Measurements from ENCODE around the gene FBLIM1. TPM values are rescaled to one million over a fixed set of nuclear protein-coding genes. Genes with fewer than 3 reads are reported as not detected.
A peak's percentile ranks its signal among the peaks of the same experiment; 100 is the strongest.

Gene FBLIM1
- total RNA-seq, 1 donor from 2014 or later = 101 TPM

DNA sequence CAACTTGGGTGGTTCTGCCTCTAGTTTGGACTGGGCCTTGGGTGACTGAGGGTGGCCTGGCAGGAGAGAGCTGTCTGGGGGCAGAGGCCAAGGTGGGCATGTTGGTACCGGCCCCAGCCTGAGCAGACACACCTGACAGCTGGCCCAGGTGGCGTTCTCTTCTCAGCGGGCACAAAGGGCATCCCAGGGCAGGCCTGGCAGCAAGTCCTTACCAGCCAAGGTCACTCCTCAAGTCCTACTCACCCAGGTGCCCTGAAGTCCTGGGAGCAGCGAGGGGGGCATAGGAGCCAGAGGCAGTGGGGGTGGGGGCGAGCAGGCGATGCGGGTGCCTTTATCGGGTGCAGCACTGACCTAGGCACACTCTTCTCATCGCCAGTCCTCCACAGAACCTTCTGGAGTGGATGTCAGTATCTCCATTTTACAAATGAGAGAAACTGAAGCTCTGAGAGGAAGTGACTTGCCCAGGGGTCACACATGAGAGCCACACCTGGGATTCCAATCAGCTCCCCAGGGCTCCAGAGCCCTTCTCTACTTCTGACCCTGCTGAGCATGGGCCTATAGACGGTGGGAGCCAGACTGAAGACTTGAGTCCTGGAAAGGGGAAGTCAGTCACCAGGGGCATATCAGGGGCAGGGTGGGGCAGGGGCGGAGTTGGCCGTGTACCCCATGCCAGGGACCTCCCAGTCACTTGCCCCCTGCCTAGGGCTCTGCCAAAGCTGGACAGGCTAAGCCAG, 23.1 kb upstream of the FBLIM1 start:
- no peak overlapping the region for H3K27ac Mint-ChIP-seq
- no peak overlapping the region for H3K4me3 Mint-ChIP-seq (ENCODE audit: low read depth)
- H3K27me3 Mint-ChIP-seq = no peaks in the 10 kb centered on the region
- peaks cover 6% of the 10 kb centered on the region for H3K36me3 Mint-ChIP-seq (ENCODE audit: insufficient read depth)
- H3K9me3 Mint-ChIP-seq (ENCODE audit: low read depth) = no peaks in the 10 kb centered on the region
- TF ChIP-seq, protein P1, sequence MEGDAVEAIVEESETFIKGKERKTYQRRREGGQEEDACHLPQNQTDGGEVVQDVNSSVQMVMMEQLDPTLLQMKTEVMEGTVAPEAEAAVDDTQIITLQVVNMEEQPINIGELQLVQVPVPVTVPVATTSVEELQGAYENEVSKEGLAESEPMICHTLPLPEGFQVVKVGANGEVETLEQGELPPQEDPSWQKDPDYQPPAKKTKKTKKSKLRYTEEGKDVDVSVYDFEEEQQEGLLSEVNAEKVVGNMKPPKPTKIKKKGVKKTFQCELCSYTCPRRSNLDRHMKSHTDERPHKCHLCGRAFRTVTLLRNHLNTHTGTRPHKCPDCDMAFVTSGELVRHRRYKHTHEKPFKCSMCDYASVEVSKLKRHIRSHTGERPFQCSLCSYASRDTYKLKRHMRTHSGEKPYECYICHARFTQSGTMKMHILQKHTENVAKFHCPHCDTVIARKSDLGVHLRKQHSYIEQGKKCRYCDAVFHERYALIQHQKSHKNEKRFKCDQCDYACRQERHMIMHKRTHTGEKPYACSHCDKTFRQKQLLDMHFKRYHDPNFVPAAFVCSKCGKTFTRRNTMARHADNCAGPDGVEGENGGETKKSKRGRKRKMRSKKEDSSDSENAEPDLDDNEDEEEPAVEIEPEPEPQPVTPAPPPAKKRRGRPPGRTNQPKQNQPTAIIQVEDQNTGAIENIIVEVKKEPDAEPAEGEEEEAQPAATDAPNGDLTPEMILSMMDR (IDR thresholded peaks at IDR 0.05; ENCODE audit: unreplicated experiment) = no peak
- H3K4me1 Mint-ChIP-seq (ENCODE audit: low read depth) = peaks cover 11% of the 10 kb centered on the region
- no peak for DNase-seq (ENCODE audit: low spot score, unreplicated experiment)

- DNase-seq (ENCODE audit: low spot score, unreplicated experiment) = no peak
- TF ChIP-seq, protein P1 (IDR thresholded peaks at IDR 0.05; ENCODE audit: unreplicated experiment) = no peak
Observed at GRCh38 chr1:15736038-15736891, 22.3 kb upstream of the FBLIM1 start, which contains the start of gene SLC25A34. Gene SLC25A34 (plus strand): TSS chr1:15736258. CDS start chr1:15736486, 228 bp downstream.

GRCh38 chr1:15736892-15737261, 21.7 kb upstream of the FBLIM1 start:
- DNase-seq (ENCODE audit: low spot score, unreplicated experiment) = no peak

More at GRCh38 chr1:15736038-15736891, 22.3 kb upstream of the FBLIM1 start, which contains the start of gene SLC25A34:
- no peak within 1 kb of the TSS for H3K27ac Mint-ChIP-seq
- H3K4me1 Mint-ChIP-seq (ENCODE audit: low read depth) = peaks cover 12% of the 10 kb centered on the region
- no peaks in the 10 kb centered on the region for H3K9me3 Mint-ChIP-seq (ENCODE audit: low read depth)
- H3K4me3 Mint-ChIP-seq (ENCODE audit: low read depth) = no peak within 1 kb of the TSS
- no peaks in the 10 kb centered on the region for H3K27me3 Mint-ChIP-seq
- peaks cover 6% of the 10 kb centered on the region for H3K36me3 Mint-ChIP-seq (ENCODE audit: insufficient read depth)

DNA sequence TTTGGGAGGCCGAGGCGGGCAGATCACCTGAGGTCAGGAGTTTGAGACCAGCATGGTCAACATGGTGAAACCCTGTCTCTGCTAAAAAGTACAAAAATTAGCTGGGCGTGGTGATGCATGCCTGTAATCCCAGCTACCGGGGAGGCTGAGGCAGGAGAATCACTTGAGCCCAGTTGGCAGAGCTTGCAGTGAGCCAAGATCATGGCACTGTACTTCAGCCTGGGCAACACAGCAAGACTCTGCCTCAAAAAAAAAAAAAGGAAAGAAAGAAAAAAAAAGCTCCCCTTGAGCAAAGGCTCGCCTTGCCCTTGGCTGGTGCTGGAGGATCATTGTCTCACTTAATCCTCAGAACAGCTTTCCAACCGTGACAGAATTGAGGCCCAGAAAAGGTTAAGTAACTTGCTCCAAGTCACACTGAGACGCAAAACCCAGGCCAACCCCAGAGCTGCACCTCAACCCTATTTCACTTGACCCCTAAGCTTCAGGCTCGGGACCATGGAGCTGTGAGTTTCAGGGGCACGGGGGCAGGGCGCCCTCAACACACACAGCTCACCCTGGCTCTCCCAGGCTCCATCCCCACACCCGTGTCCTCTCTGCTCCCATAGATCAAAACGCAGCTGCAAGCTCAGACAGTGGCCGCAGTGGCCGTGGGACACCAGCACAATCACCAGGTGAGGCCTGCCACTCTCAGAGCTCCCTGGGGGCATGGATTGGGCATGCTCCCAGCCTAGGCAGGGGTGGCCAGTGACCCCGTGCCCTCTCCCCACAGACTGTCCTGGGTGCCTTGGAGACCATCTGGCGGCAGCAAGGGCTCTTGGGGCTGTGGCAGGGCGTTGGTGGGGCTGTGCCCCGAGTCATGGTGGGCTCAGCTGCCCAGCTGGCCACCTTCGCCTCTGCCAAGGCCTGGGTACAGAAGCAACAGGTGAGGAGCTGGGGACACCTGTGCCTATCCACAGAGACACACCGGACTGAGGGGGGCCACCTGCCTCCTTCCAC, 21.0 kb upstream of the FBLIM1 start:
- Mint-ChIP-seq H3K27ac (peak overlapping the region; percentile 87), H3K4me3 (ENCODE audit: low read depth) (no peak overlapping the region), H3K4me1 (ENCODE audit: low read depth) (peaks cover 16% of the 10 kb centered on the region), H3K36me3 (ENCODE audit: insufficient read depth) (peaks cover 4% of the 10 kb centered on the region), H3K9me3 (ENCODE audit: low read depth) (no peaks in the 10 kb centered on the region), H3K27me3 (no peaks in the 10 kb centered on the region)
- DNase-seq (ENCODE audit: low spot score, unreplicated experiment) = no peak
- TF ChIP-seq, protein P1 (IDR thresholded peaks at IDR 0.05; ENCODE audit: unreplicated experiment) = no peak

More at GRCh38 chr1:15736892-15737261, 21.7 kb upstream of the FBLIM1 start:
- Mint-ChIP-seq H3K4me1 (ENCODE audit: low read depth) (peaks cover 16% of the 10 kb centered on the region), H3K27ac (no peak overlapping the region), H3K9me3 (ENCODE audit: low read depth) (no peaks in the 10 kb centered on the region), H3K36me3 (ENCODE audit: insufficient read depth) (peaks cover 6% of the 10 kb centered on the region), H3K27me3 (no peaks in the 10 kb centered on the region), H3K4me3 (ENCODE audit: low read depth) (no peak overlapping the region)
- TF ChIP-seq, protein P1 (IDR thresholded peaks at IDR 0.05; ENCODE audit: unreplicated experiment) = no peak

Measured in progenitor cell of endocrine pancreas (in vitro differentiated cells).